Smooth muscle cell (in vitro differentiated cells): Measurements from ENCODE around the gene SET. TPM values are rescaled to one million over a fixed set of nuclear protein-coding genes. Genes with fewer than 3 reads are reported as not detected.

Experiments used
- DNase-seq: peaks from one replicate; lab custom pipeline; 2025; ENCODE audit not compliant: unreplicated experiment; lab: John Stamatoyannopoulos, UW
- H2AFZ ChIP-seq: fragments of 200-600 bp; sonication (generic); 2 replicates; pipeline ENCODE4 v1.6.0; 2016; ENCODE audit warnings: antibody characterized with exemption, low read depth, mild to moderate bottlenecking
- H3F3A ChIP-seq: fragments of 200-600 bp; sonication (generic); 2 replicates; pipeline ENCODE4 v1.6.0; 2017; ENCODE audit warnings: antibody characterized with exemption, low read depth
- H3K27ac ChIP-seq: fragments of 200-600 bp; sonication (generic); 2 replicates; pipeline ENCODE4 v1.5.1; 2016; ENCODE audit warnings: low read depth, mild to moderate bottlenecking
- H3K27me3 ChIP-seq: fragments of 200-600 bp; sonication (generic); 2 replicates; pipeline ENCODE4 v1.6.1; 2016; ENCODE audit warnings: low read depth, mild to moderate bottlenecking
- H3K36me3 ChIP-seq: fragments of 200-600 bp; sonication (generic); 2 replicates; pipeline ENCODE4 v1.5.1; 2016; ENCODE audit warnings: low read depth
- H3K4me1 ChIP-seq: fragments of 200-600 bp; sonication (generic); 2 replicates; pipeline ENCODE4 v1.5.1; 2016; ENCODE audit warnings: low read depth
- H3K4me2 ChIP-seq: fragments of 200-600 bp; sonication (generic); 2 replicates; pipeline ENCODE4 v1.6.0; 2016; ENCODE audit warnings: mild to moderate bottlenecking
- H3K4me3 ChIP-seq: fragments of 200-600 bp; sonication (generic); 2 replicates; pipeline ENCODE4 v1.5.1; 2016; ENCODE audit warnings: mild to moderate bottlenecking
- H3K79me2 ChIP-seq: fragments of 200-600 bp; sonication (generic); 2 replicates; pipeline ENCODE4 v1.6.0; 2016; ENCODE audit warnings: low read depth, mild to moderate bottlenecking
- H3K9ac ChIP-seq: fragments of 200-600 bp; sonication (generic); 2 replicates; pipeline ENCODE4 v1.6.0; 2016; ENCODE audit warnings: low read depth
- H3K9me3 ChIP-seq: fragments of 200-600 bp; sonication (generic); replicated peaks from 2 replicates; pipeline ENCODE4 v1.5.1; 2016; ENCODE audit warnings: low read depth
- H4K20me1 ChIP-seq: fragments of 200-600 bp; sonication (generic); 2 replicates; pipeline ENCODE4 v1.6.0; 2016; ENCODE audit warnings: low read depth
- CTCF ChIP-seq: fragments of 200-600 bp; sonication (generic); IDR thresholded peaks from 2 replicates; pipeline ENCODE4 v1.5.1; 2017; ENCODE audit warnings: borderline replicate concordance, mild to moderate bottlenecking, antibody characterized with exemption; ENCODE audit not compliant: insufficient read depth, poor library complexity, severe bottlenecking
- WGBS: methylation state at CpG from one replicate; pipeline ENCODE4 v1.1.7; 2016; ENCODE audit warnings: low lambda C conversion rate; 5-methylcytosine and 5-hydroxymethylcytosine counted together
- polyA plus RNA-seq: library from polyadenylated mRNA; unstranded; fragments of >200 nt; fragmentation: Nextera tagmentation; extraction: Ambion mirVana; gene quantifications from 2 replicates; pipeline ENCODE4 v1.2.1, GENCODE V29; 2016
- total RNA-seq: library from RNA; depleted of rRNA; stranded (reverse); fragments of >200 nt; gene quantifications from 2 replicates; pipeline ENCODE4 v1.2.3, GENCODE V29; 2014

The SET gene
- total and polyA plus RNA-seq, 2 experiments from 2014 or later, result 162 to 262 TPM

- Histone ChIP-seq H3K27ac (peak overlapping the region; percentile 75), H3F3A (peaks cover 4% of the 10 kb centered on the region), H2AFZ (peak overlapping the region; percentile 71), H3K36me3 (no peaks in the 10 kb centered on the region), H3K9me3 (no peaks in the 10 kb centered on the region), H3K27me3 (no peaks in the 10 kb centered on the region), H4K20me1 (no peaks in the 10 kb centered on the region), H3K4me2 (peak overlapping the region; percentile 98), H3K79me2 (peaks cover 13% of the 10 kb centered on the region), H3K4me1 (peaks cover 18% of the 10 kb centered on the region), H3K9ac (peak overlapping the region; percentile 60), H3K4me3 (peak overlapping the region; percentile 66)
- DNase-seq, result no peak
- 4% methylated on average over 15 of the region's 15 CpGs for WGBS
- TF ChIP-seq CTCF, result no peak
These were observed 4.5 kb upstream of the SET start for GRCh38 chr9:128684325-128685199.

GRCh38 chr9:128685636-128686489 is 3.2 kb upstream of the SET start:
- no peak for DNase-seq
- H3K9me3 ChIP-seq, result no peaks in the 10 kb centered on the region
- peaks cover 6% of the 10 kb centered on the region for H3F3A ChIP-seq
- 72% methylated on average over 17 of the region's 17 CpGs for WGBS
- no peak overlapping the region for H2AFZ ChIP-seq
- no peaks in the 10 kb centered on the region for H3K27me3 ChIP-seq
- no peak for TF ChIP-seq CTCF
- H3K4me3 ChIP-seq, result no peak overlapping the region
- no peaks in the 10 kb centered on the region for H3K36me3 ChIP-seq
- H3K27ac ChIP-seq, result no peak overlapping the region
- H3K4me1 ChIP-seq, result peaks cover 24% of the 10 kb centered on the region
- no peak overlapping the region for H3K9ac ChIP-seq
- H3K4me2 ChIP-seq, result no peak overlapping the region
- H4K20me1 ChIP-seq, result peaks cover 9% of the 10 kb centered on the region
- H3K79me2 ChIP-seq, result peaks cover 22% of the 10 kb centered on the region

GRCh38 chr9:128687453-128687852 is 1.6 kb upstream of the SET start:
- no peak for TF ChIP-seq CTCF
- Histone ChIP-seq H3K9me3 (no peaks in the 10 kb centered on the region), H3K36me3 (peaks cover 1% of the 10 kb centered on the region), H2AFZ (no peak overlapping the region), H3K27ac (no peak overlapping the region), H4K20me1 (peaks cover 25% of the 10 kb centered on the region), H3K4me3 (no peak overlapping the region), H3F3A (peaks cover 15% of the 10 kb centered on the region), H3K9ac (no peak overlapping the region), H3K4me1 (peaks cover 39% of the 10 kb centered on the region), H3K4me2 (no peak overlapping the region), H3K79me2 (peaks cover 38% of the 10 kb centered on the region), H3K27me3 (no peaks in the 10 kb centered on the region)
- 88% methylated on average over 4 of the region's 4 CpGs for WGBS
- DNase-seq, result no peak
